ENCODE data around the gene STC2. TPM values are rescaled to one million over a fixed set of nuclear protein-coding genes. Genes with fewer than 3 reads are reported as not detected.
"Not testable (repeated sequence)": the region's sequence is repeated elsewhere in the genome, so short reads cannot be mapped to it uniquely, and the experiment has no call there.

STC2 gene
- total RNA-seq, 1 donor from 2014 or later = 482 TPM

GRCh38 chr5:173296737-173297676 is 31.2 kb downstream of the STC2 start:
- no peak for DNase-seq (ENCODE audit: low read depth)

- no peak for DNase-seq (ENCODE audit: low read depth)
Observed at GRCh38 chr5:173295796-173296195, 32.4 kb downstream of the STC2 start.

GRCh38 chr5:173294673-173295320 is 33.4 kb downstream of the STC2 start:
- no peak for DNase-seq (ENCODE audit: low read depth)

GRCh38 chr5:173293817-173294672 is 34.2 kb downstream of the STC2 start:
- DNase-seq (ENCODE audit: low read depth) = peak; percentile 89

GRCh38 chr5:173291722-173292658 is 36.2 kb downstream of the STC2 start:
- DNase-seq (ENCODE audit: low read depth) = peak; percentile 42

GRCh38 chr5:173290477-173291131 is 37.6 kb downstream of the STC2 start:
- peak; percentile 51 for DNase-seq (ENCODE audit: low read depth)

- DNase-seq (ENCODE audit: low read depth) = no peak
Observed at GRCh38 chr5:173289372-173289771, 38.8 kb downstream of the STC2 start.

- no peak for DNase-seq (ENCODE audit: low read depth)
Observed at GRCh38 chr5:173288632-173289031, 39.6 kb downstream of the STC2 start.

GRCh38 chr5:173287086-173287485 is 41.1 kb downstream of the STC2 start:
- no peak for DNase-seq (ENCODE audit: low read depth)

GRCh38 chr5:173284343-173284958 is 43.8 kb downstream of the STC2 start:
- DNase-seq (ENCODE audit: low read depth) = not testable (repeated sequence)

- peak; percentile 63 for DNase-seq (ENCODE audit: low read depth)
Observed at GRCh38 chr5:173283318-173284288, 44.6 kb downstream of the STC2 start.

GRCh38 chr5:173282916-173283315 is 45.3 kb downstream of the STC2 start:
- DNase-seq (ENCODE audit: low read depth) = no peak

- no peak for DNase-seq (ENCODE audit: low read depth)
Observed at GRCh38 chr5:173281910-173282309, 46.3 kb downstream of the STC2 start.

- no peak for DNase-seq (ENCODE audit: low read depth)
Observed at GRCh38 chr5:173279166-173279565, 49.0 kb downstream of the STC2 start.

- DNase-seq (ENCODE audit: low read depth) = no peak
Observed at GRCh38 chr5:173278641-173279040, 49.6 kb downstream of the STC2 start.

- DNase-seq (ENCODE audit: low read depth) = no peak
Observed at GRCh38 chr5:173278172-173278571, 50.0 kb downstream of the STC2 start.

- no peak for DNase-seq (ENCODE audit: low read depth)
Observed at GRCh38 chr5:173274771-173275170, 53.4 kb downstream of the STC2 start.

- DNase-seq (ENCODE audit: low read depth) = no peak
Observed at GRCh38 chr5:173271419-173271818, 56.8 kb downstream of the STC2 start.
